HG02885 (cell line): ENCODE results near the gene RAB1A.

Source experiments
- ATAC-seq: cut with Tn5 transposase; IDR thresholded peaks from one replicate; pipeline ENCODE4 v1.9.1; 2021; ENCODE audit warnings: mild to moderate bottlenecking; ENCODE audit not compliant: unreplicated experiment, poor library complexity

Gene RAB1A

GRCh38 chr2:65064728-65065552, 65.0 kb downstream of the RAB1A start:
- ATAC-seq = peak; percentile 84

DNA sequence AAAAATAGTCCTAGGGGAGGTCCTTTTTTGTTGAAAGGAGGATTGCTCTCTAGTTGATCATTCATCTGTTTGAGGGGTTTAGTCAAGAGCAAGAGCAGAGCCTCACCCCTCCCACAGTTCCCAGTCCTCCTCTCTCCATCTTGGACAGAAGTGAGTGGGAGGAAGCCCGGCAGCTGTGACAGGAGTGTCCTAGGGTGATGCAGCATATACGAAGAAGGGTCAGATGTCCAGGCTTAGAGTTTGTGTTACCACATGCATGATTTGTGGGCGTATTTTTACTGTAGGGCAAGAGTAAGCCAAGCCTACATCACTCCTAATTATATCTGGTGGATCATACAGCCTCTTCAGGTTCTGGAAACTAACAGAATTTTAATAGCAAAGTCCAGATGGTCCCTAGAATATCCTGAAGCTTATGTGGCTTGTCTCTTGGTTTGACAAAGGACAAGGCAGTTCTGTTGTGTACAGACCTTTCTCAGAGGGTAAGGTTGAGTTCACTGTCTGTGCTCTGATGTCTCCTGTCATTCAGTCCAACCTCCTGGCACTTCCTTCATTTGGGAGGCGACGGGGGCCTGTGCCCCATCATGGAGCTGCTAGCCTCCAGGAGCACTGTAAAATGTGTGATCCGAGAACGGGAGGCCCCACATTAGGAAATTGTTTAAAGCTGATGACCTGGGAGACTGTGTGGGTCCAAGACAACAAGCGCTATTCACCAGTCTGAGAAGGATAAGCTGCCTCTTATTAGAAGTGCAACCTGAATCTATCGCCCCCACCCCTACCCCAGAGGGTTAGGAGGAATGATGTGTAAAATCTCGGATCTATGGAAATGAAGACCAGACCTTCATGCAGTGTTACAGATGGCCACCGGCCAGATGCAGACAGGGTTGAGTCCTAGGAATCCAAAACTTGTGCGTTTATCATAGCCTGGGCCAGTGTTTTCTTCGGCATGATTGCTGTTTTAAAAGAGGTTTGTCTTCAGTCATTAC, 66.8 kb downstream of the RAB1A start:
- no peak for ATAC-seq

DNA sequence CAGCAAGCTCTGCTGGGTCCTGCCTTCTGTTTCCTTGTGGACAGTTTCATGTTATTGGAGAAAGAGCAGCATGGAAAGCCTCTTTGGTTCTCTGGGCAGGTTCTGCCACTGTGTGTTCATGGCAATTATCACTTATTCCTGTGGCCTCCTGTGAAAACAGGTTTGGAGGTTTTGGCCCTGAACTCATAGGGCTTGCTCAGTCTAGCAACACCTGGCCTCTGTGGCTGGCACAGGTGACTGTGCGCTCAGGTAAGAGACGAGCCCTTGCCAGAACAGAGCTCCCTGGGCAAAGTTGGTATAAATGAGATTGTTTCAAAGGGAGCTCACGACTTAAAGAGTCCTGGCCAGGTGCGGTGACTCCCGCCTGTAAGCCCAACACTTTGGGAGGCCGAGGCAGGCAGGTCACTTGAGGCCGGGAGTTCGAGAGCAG, 68.0 kb downstream of the RAB1A start:
- no peak for ATAC-seq

DNA sequence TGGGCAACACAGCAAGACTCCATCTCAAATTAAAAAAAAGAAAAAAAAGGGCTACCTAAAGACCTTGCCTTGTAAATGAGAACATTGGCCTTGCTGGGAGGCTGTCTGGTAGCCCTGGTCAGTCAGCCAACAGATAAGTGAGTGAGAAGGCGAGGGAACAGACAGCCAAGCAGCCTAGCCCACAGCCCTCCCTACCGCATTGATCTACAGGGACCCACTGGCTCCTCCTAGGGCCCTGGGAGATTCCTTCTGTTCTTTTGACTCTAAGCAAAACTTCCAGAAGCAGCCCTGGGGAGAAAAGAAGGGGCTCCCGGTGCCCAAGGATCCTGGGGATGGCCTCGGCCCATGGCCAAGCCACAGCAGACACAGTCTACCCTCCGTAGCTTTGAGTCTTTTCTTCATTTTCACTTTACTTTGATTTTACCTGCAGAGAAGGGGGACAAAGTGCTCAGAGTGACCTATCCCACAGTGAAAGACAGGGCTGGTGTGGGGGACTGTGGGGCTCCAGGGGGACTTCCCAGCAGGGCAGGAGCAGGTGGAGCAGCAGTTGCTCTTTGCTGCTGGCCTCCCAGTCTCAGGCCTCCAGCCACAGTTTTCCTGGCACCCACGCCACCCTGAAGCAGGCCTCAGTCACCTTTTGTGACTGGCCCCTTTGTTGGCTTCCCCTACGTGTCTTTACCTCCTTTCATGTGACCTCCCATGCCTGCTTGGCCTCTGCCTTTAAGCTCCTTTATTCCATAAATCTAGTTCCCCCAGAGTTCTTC, 68.6 kb downstream of the RAB1A start:
- no peak for ATAC-seq

GRCh38 chr2:65059071-65059470, 70.8 kb downstream of the RAB1A start:
- no peak for ATAC-seq

DNA sequence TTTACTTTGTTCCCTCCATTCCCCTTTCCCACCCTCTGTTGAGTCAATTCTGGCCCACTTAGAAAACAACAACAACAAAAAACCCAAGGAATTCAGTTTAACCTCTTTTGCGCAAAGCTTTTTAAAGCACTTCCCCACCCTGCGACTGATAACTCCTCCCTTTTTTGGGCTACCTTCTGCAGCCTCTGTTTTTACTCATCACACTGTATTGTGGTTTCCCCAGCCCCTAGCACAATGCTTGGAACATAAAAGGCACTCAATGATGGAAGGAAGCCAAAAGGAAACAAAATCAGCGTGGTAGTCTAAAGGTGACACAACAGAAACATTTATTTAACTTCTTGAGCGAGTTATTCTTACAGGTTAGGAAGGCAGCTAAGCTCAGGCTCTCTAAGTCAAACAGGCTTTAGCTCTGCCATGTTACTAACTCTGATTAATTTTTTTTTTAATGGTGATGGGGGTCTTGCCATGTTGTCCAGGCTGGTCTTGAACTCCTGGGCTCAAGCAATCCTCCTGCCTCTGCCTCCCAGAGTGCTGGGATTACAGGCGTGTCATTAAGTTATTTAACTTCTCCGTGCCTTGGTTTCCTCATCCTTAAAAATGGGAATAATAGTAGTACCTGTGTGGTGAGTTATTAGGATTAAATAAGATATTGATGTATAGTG, 72.4 kb downstream of the RAB1A start:
- ATAC-seq = peak; percentile 33

DNA sequence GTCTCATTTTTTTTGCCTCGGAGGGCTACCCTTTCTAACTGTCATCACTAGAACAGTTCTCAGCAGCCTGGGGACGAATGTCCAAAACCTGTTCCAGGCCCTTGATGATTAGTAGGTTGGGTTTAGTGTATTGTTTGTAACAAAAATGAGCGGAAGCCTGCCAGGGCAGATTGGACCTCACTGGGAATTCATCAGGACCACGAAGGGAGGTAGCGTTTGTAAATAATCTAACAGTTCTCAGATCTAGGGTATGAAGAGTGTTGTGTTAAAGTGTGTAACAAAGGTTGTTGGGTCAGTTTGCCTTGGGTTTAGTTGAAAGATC, 72.9 kb downstream of the RAB1A start:
- no peak for ATAC-seq

DNA sequence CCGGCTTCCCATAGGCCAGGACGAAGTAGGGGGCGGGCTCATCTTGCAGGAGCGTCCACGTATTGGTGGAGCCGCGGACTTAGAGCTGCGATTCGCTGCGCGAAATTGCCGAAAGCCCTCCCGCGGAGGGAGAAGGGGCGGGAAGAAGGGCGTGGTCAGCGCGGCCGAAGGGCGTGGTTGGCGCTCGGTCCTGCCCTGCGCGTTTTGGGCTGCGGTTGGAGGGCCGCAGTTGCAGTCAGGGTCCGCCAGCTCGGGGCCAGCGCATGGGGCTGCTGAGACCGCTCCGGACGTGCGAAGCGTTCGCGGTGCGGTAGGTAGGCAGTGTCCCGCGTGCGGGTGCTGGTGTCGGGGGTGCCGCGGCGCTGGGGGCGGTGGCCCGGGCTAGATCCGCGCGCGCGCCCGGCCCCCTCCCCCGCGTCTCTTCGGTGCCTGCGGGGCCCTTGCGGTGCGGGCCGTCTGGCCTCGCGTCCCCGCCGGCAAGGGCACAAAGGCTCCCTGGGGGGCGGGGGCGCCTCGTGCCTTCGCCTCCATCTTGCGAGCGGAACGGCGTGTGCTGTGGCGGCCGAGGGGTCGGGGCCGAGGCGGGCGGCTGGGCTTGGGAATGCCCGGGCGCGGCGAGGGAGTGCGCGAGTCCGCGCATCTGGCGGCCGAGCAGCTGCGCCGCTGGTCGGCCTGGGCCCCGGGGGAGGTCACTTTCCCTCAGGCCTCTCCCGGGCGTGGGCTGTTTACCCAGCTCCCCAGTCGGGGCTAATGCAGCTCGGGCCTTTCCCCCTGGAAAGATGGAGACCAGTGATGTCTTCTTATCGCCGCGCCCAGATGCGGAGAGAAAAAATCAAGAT, 73.5 kb downstream of the RAB1A start, which contains the start of gene CEP68:
Gene CEP68 (plus strand): TSS at position 202 of the 839 bp plus-strand sequence. CDS start 13,029 bp downstream, outside the sequence.
- ATAC-seq = peak; percentile 86

GRCh38 chr2:65055422-65056214, 74.3 kb downstream of the RAB1A start:
- ATAC-seq = peak; percentile 34

- no peak for ATAC-seq
Measured at GRCh38 chr2:65054749-65055421, 75.0 kb downstream of the RAB1A start.

- peak; percentile 57 for ATAC-seq
Measured at GRCh38 chr2:65053199-65053598, 76.7 kb downstream of the RAB1A start.

DNA sequence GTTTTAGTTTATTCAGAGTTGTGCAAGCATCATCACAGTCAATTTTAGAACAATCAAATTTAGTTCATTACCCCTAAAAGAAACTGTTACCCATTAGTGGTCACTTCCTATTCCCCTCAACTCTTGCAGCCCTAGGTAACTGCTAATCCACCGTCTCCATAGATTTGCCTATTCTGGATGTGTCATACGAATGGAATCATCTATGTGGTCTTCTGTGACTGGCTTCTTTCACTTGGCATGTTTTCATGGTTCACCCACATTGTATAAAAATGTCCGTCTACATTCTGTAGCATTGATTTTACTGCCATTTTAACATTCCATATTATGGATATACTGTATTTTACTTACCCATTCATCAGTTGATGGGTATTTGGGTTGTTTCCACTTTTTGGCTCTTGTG, 79.0 kb downstream of the RAB1A start:
- ATAC-seq = no peak

DNA sequence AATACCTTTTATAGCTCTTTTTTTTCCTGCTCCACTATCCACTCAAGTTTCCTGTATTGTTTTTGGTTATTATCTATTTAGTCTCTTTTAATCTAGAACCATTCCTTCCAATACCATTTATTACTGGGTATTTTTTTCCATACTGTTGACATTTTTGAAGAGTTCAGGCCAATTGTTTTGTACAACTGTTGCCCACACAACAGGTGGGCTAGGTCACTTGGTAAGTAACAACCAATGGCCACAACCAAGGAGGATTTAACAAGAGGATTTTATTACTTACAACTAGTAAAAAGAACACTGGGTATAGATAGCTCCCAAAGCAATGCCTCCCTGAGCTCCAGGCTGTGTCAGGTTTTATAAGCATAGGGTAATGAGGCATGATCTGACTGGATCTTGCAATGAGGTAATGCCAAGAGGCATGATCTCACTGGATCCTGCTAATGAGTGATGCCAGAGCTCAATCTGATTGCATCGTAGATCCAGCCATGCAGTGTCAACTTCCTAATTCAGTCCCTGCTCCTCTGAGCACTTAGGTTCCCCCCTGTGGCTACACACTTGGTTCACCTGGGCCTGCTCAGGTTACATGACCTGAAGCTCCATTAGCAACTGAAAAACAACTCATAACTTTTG, 80.8 kb downstream of the RAB1A start:
- ATAC-seq = no peak

DNA sequence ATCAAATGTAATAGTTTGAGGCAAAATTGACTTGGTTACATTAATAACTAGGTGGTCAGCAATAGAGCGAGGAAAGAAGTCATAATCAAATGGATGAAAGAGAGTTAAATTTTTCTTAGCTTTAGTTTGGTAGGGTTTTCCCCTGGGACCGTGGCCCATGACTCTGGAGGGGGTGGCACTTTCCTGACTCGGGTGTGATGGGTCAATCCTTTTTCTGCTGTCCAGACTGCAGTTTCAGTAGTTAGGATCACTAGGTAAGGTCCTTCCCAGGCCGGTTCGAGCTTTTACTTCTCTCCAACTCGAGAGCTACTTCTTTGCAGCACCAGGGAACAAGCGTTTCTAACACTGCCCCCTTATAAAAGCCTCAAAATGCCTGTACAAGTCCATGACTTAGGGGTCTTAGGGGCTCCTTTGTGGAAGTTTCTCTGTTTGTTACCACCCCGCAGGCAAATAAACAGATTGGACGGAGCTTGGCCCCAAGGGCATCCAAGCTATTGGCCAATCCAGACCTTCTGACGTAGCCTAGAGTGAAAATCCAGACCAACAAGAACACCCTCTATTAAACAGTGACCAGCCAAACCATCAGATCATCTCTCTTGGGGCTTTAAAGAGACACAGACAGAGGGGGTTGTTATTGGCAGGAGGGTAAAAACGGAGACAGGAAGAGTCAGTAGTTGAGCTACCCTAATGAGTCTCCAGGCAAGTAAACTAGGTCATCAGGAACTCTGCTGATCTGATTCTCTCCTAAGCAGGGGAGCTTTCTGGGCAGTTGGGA, 83.1 kb downstream of the RAB1A start:
- no peak for ATAC-seq

GRCh38 chr2:65045651-65046050, 84.3 kb downstream of the RAB1A start:
- ATAC-seq = no peak

DNA sequence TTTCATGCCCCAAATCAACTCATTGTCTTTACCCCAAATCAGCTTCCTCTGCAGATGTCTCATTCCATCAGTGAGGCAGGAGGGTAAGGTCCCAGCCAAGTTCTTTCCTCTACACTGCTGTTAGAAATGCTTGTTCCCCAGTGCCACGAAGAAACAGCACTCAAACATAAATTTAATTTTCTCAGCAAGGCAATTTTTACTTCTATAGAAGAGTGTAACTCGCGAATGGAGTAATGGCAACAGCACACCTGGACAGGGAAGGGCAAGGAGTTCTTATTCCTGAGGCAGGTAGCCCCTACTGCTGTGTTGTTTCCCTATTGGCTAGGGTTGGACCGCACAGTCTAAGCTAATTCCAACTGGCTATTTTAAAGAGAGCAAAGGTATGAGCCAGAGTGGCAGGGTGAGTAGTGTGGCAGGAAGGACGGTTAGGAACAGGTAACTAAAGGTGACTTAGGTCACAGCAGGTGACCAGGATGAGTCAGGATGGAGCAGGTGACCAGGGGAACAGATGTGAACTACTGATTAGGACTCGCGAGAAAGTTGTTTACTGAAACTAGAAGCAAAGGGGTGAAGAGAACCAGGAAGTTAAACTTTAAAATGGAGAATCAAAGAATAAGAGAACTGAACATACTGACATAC, 85.7 kb downstream of the RAB1A start:
- no peak for ATAC-seq
